RWPE1 (cell line): ENCODE measurements around the gene SMYD3.

Experiments used
- CTCF ChIA-PET: fragments of 350-600 bp; sonication (Branson Sonifier 250); formaldehyde crosslinking; extraction: SDS; loops from one replicate; lab custom pipeline; 2021; lab: Yijun Ruan, JAX
- POLR2A ChIA-PET: fragments of 400-600 bp; formaldehyde crosslinking; extraction: SDS; loops from one replicate; lab custom pipeline; 2020; ENCODE audit warnings: antibody characterized with exemption; ENCODE audit not compliant: low non-redundant PET; lab: Yijun Ruan, JAX
- DNase-seq: peaks from one replicate; pipeline ENCODE4 v3.0.0; 2012; ENCODE audit warnings: low spot score
- H3K27ac ChIP-seq: fragments of 450-650 bp; 2 replicates; pipeline ENCODE4 v1.5.1; 2017
- TF ChIP-seq, protein P1 (sequence below): fragments of 450-650 bp; conservative IDR thresholded peaks from 2 replicates; pipeline ENCODE4 v1.5.1; 2017; ENCODE audit warnings: low read depth, mild to moderate bottlenecking

The SMYD3 gene

DNA sequence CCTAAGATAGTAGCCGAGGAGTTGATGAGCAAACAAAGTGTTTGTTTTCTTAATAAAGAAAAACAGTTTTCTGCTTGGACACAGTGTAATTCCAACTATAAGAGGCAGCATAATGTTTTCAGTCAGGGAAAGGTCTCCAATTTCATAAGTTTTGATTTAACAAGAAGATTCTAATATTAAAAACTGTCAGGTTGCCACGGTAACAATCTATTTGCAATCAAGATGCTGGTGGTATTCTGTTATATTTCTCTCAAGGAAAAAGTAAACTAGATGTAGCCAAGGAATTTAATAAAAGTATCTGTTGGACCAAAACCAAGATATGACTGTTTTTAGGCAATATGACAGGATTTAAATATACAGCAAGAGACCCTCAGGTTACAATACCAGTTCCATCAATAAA, 211.7 kb downstream of the SMYD3 start:
- POLR2A ChIA-PET, result no interaction called here
- CTCF ChIA-PET, result no interaction called here
- TF ChIP-seq, protein P1, sequence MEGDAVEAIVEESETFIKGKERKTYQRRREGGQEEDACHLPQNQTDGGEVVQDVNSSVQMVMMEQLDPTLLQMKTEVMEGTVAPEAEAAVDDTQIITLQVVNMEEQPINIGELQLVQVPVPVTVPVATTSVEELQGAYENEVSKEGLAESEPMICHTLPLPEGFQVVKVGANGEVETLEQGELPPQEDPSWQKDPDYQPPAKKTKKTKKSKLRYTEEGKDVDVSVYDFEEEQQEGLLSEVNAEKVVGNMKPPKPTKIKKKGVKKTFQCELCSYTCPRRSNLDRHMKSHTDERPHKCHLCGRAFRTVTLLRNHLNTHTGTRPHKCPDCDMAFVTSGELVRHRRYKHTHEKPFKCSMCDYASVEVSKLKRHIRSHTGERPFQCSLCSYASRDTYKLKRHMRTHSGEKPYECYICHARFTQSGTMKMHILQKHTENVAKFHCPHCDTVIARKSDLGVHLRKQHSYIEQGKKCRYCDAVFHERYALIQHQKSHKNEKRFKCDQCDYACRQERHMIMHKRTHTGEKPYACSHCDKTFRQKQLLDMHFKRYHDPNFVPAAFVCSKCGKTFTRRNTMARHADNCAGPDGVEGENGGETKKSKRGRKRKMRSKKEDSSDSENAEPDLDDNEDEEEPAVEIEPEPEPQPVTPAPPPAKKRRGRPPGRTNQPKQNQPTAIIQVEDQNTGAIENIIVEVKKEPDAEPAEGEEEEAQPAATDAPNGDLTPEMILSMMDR, result no peak
- H3K27ac ChIP-seq, result no peak overlapping the region
- DNase-seq, result no peak

DNA sequence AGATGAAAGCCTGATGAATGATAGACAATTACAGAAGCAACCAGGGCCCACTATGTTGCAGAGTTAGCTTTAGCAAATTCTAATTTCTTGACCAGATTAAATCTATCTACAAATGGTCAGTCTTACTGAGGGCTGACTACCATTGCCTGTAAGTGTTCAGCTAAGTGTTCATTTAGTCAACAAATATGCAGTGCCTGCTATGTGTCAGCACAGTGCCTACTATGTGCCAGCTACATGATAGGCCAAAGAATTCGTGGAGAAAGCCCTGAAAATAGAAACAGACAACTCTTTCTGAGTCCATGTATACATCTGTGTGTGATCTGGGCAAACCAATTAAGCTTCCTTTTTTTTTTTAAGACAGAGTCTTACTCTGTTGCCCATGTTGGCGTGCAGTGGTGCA, 212.8 kb downstream of the SMYD3 start:
- H3K27ac ChIP-seq, result no peak overlapping the region
- no peak for DNase-seq
- POLR2A ChIA-PET, result no interaction called here
- CTCF ChIA-PET, result interaction anchor here (0.5 to 0.6 kb wide), 2 partner anchors 96 to 453 kb away, joined by 3 to 6 read pairs; no protein-coding TSS in a partner anchor
- TF ChIP-seq, protein P1, result no peak

DNA sequence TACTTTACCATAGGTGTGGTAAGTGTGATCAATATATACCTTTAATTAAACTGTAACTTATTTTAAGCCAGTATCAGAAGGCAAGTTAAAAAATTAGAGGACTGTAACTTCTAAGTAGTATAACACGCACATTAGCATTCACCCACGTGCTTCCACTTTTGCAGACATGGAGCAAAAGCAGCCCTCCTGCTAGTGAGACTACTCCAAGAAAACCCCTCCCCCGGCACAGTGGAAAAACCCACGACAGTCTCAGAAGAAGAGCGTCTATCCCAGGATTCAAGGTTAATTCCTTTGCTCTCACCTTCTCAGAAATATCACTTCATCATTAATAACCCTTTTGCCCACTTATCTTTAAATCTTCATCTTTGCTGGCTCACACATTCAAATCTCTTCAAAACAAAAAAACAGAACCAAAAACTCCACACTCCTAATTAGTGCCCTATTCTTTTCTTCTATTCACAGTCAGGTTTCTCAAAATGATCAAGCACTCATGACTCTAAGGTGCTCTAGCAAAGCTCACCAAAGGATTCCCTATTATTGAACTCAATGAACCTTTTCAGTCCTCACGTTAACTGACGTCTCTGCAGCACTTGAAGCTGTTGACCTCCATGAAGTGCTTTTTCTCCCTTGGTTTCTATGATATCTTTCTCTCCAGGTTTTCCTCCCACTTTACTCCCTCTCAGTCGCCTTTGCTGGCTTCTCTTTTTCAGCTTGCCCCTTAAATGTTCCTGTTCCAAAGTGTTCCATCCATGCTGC, 213.5 kb downstream of the SMYD3 start:
- no peak overlapping the region for H3K27ac ChIP-seq
- no peak for DNase-seq
- ChIA-PET POLR2A (no interaction called here), CTCF (no interaction called here)
- TF ChIP-seq, protein P1, result no peak

DNA sequence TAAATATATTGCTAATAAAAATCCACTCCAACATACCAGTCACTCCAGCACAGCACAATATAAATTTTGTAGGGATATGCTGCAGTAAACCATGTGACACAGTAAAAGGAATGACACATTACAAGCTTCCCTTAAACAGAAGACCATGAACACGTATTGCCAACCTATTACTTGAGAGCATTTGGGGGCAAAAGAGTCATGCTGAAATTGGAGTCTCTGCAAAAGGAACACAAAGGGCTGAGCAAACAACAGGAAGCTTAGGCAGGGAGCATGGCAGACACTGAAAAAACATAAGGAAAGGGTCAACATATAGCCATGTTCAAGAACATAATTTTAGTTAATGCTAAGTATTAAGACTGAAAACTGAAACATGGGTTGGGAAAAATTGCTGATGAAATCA, 214.5 kb downstream of the SMYD3 start:
- TF ChIP-seq, protein P1, result no peak
- DNase-seq, result no peak
- POLR2A ChIA-PET, result no interaction called here

DNA sequence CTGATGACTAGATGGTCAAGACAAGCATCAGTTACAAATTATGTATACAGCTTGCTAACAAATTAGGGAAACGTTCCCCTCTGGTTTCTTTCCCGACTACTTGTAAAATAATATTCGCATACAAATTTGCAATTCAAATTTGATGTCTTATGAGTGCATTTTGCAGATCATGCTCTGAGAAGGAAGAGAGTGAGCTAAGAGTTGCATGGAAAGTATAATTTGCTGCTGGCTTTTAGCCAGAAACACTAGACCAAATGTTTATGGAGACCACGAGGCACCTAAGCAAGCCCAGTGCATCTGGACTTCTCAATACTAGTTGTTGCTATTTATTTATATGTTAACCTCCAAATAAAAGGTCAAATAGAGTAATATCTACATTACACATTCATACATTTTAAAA, 216.0 kb downstream of the SMYD3 start:
- DNase-seq, result no peak
- CTCF ChIA-PET, result no interaction called here
- TF ChIP-seq, protein P1, result no peak
- POLR2A ChIA-PET, result no interaction called here
- no peak overlapping the region for H3K27ac ChIP-seq

More for the DNA sequence above, 214.5 kb downstream of the SMYD3 start:
- CTCF ChIA-PET, result no interaction called here
- no peak overlapping the region for H3K27ac ChIP-seq

DNA sequence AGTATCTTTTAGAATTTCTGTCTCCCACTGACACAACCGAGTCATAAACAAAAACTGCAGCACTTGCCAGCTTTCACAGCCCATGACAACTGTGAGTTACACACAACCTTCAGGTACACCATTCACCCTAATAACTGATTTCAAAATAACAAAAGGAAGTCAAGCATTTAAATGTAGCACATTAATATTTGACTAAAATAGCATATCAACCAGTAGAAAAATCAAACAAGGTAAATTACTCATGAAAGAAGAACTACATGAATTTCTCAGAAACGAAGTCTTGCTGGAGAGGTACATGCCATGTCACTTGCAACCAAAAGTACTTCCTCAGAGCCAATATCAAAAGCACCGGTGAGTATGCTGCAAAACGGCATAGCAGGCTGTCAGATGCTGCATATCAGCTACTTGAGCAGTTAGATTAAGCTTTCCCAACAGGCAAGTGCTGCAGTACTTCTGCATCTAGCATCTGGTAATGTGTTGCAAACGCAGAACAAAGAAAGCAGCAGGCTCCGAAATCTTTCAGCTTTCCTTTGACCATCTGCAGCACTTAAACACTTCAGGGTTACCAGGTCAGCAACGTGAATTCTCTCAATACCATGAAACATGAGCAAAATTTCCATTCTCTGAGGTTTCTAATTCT, 223.2 kb downstream of the SMYD3 start:
- H3K27ac ChIP-seq, result no peak overlapping the region
- DNase-seq, result no peak
- ChIA-PET POLR2A (no interaction called here), CTCF (interaction anchor here (0.5 to 1.5 kb wide), 2 partner anchors 761 to 1128 kb away, joined by 3 read pairs; no protein-coding TSS in a partner anchor)
- TF ChIP-seq, protein P1, result no peak
